DOHH2 (cell line): ENCODE data around the gene TSPAN12.

Experiments
- H3F3A ChIP-seq: fragments of 200-600 bp; sonication (generic), shearing (Covaris generic); 2 replicates; pipeline ENCODE4 v1.6.0; 2016; ENCODE audit warnings: antibody characterized with exemption, mild to moderate bottlenecking; ENCODE audit not compliant: control insufficient read depth, insufficient read depth
- H3K27ac ChIP-seq: fragments of 200-600 bp; sonication (generic); 2 replicates; pipeline ENCODE4 v1.5.1; 2014; ENCODE audit warnings: low read depth, mild to moderate bottlenecking, low read length, moderate library complexity
- H3K27me3 ChIP-seq: fragments of 200-600 bp; sonication (generic); 2 replicates; pipeline ENCODE4 v1.6.1; 2014; ENCODE audit warnings: mild to moderate bottlenecking, low read length, mixed read lengths; ENCODE audit not compliant: control insufficient read depth
- H3K36me3 ChIP-seq: fragments of 200-600 bp; sonication (generic); 2 replicates; pipeline ENCODE4 v1.6.1; 2014; ENCODE audit warnings: mild to moderate bottlenecking, low read length, moderate library complexity, mixed read lengths; ENCODE audit not compliant: control insufficient read depth
- H3K4me1 ChIP-seq: fragments of 200-600 bp; sonication (generic); 2 replicates; pipeline ENCODE4 v1.6.1; 2014; ENCODE audit warnings: mild to moderate bottlenecking, low read length, mixed read lengths; ENCODE audit not compliant: control insufficient read depth
- H3K4me2 ChIP-seq: fragments of 200-600 bp; sonication (generic); 2 replicates; pipeline ENCODE4 v1.6.0; 2014; ENCODE audit warnings: mild to moderate bottlenecking, low read length, moderate library complexity
- H3K4me3 ChIP-seq: fragments of 200-600 bp; sonication (generic); 2 replicates; pipeline ENCODE4 v1.5.1; 2014; ENCODE audit warnings: mild to moderate bottlenecking, low read length, mixed read lengths
- H3K79me2 ChIP-seq: fragments of 200-600 bp; sonication (generic); 2 replicates; pipeline ENCODE4 v1.6.1; 2014; ENCODE audit warnings: mild to moderate bottlenecking, low read length, mixed read lengths; ENCODE audit not compliant: control insufficient read depth
- H3K9me2 ChIP-seq: fragments of 200-600 bp; sonication (generic); replicated peaks from 2 replicates; pipeline ENCODE4 v1.6.1; 2014; ENCODE audit warnings: mild to moderate bottlenecking, low read length, mixed read lengths; ENCODE audit not compliant: control insufficient read depth
- H3K9me3 ChIP-seq: fragments of 200-600 bp; sonication (generic); 2 replicates; pipeline ENCODE4 v1.6.1; 2014; ENCODE audit warnings: antibody characterized with exemption, low read length, mixed read lengths; ENCODE audit not compliant: control insufficient read depth, insufficient read depth
- H4K20me1 ChIP-seq: fragments of 200-600 bp; sonication (generic); 2 replicates; pipeline ENCODE4 v1.6.0; 2014; ENCODE audit warnings: low read depth, mild to moderate bottlenecking, antibody characterized with exemption, low read length, moderate library complexity; ENCODE audit not compliant: control insufficient read depth, insufficient read depth
- CTCF ChIP-seq: fragments of 200-600 bp; sonication (generic); IDR thresholded peaks from one replicate; pipeline ENCODE4 v1.5.1; 2014; ENCODE audit warnings: antibody characterized with exemption, mild to moderate bottlenecking, low read depth, low read length; ENCODE audit not compliant: poor library complexity, severe bottlenecking
- EZH2phosphoT487 ChIP-seq: fragments of 200-600 bp; sonication (generic); IDR thresholded peaks from 2 replicates; pipeline ENCODE4 v1.6.1; 2017; ENCODE audit warnings: borderline replicate concordance, mild to moderate bottlenecking, antibody characterized with exemption, low read length, moderate library complexity, mixed read lengths

The TSPAN12 gene

GRCh38 chr7:120834726-120835125 is 23.2 kb downstream of the TSPAN12 start:
- Histone ChIP-seq H3K79me2 (no peaks in the 10 kb centered on the region), H3F3A (no peaks in the 10 kb centered on the region), H3K36me3 (no peaks in the 10 kb centered on the region), H3K9me3 (no peaks in the 10 kb centered on the region), H3K4me3 (no peak overlapping the region), H3K4me1 (no peaks in the 10 kb centered on the region), H4K20me1 (no peaks in the 10 kb centered on the region), H3K27me3 (no peaks in the 10 kb centered on the region), H3K27ac (no peak overlapping the region), H3K9me2 (no peaks in the 10 kb centered on the region), H3K4me2 (no peak overlapping the region)
- no peak for TF ChIP-seq CTCF
- no peak for TF ChIP-seq EZH2phosphoT487

GRCh38 chr7:120833546-120833945 is 24.4 kb downstream of the TSPAN12 start:
- no peaks in the 10 kb centered on the region for H3K4me1 ChIP-seq
- H4K20me1 ChIP-seq, result no peaks in the 10 kb centered on the region
- no peak overlapping the region for H3K4me2 ChIP-seq
- H3K36me3 ChIP-seq, result no peaks in the 10 kb centered on the region
- TF ChIP-seq CTCF (no peak), EZH2phosphoT487 (no peak)
- H3K79me2 ChIP-seq, result no peaks in the 10 kb centered on the region
- H3K4me3 ChIP-seq, result no peak overlapping the region
- H3K9me2 ChIP-seq, result no peaks in the 10 kb centered on the region
- no peaks in the 10 kb centered on the region for H3F3A ChIP-seq
- no peaks in the 10 kb centered on the region for H3K27me3 ChIP-seq
- no peak overlapping the region for H3K27ac ChIP-seq
- no peaks in the 10 kb centered on the region for H3K9me3 ChIP-seq

GRCh38 chr7:120832803-120833202 is 25.1 kb downstream of the TSPAN12 start:
- no peak overlapping the region for H3K4me3 ChIP-seq
- H3K9me3 ChIP-seq, result no peaks in the 10 kb centered on the region
- H3K9me2 ChIP-seq, result no peaks in the 10 kb centered on the region
- no peaks in the 10 kb centered on the region for H3F3A ChIP-seq
- no peaks in the 10 kb centered on the region for H3K4me1 ChIP-seq
- TF ChIP-seq CTCF (no peak), EZH2phosphoT487 (no peak)
- no peak overlapping the region for H3K27ac ChIP-seq
- no peaks in the 10 kb centered on the region for H3K27me3 ChIP-seq
- no peaks in the 10 kb centered on the region for H3K79me2 ChIP-seq
- H4K20me1 ChIP-seq, result no peaks in the 10 kb centered on the region
- no peak overlapping the region for H3K4me2 ChIP-seq
- no peaks in the 10 kb centered on the region for H3K36me3 ChIP-seq

- Histone ChIP-seq H3K27me3 (no peaks in the 10 kb centered on the region), H3K27ac (no peak overlapping the region), H3K9me2 (no peaks in the 10 kb centered on the region), H4K20me1 (no peaks in the 10 kb centered on the region), H3F3A (no peaks in the 10 kb centered on the region), H3K36me3 (no peaks in the 10 kb centered on the region), H3K4me3 (no peak overlapping the region), H3K9me3 (no peaks in the 10 kb centered on the region), H3K4me2 (no peak overlapping the region), H3K4me1 (no peaks in the 10 kb centered on the region), H3K79me2 (no peaks in the 10 kb centered on the region)
- TF ChIP-seq EZH2phosphoT487 (no peak), CTCF (no peak)
Measured at GRCh38 chr7:120831260-120831659, 26.7 kb downstream of the TSPAN12 start.
